Nephron (organoid): Measurements from ENCODE around the gene KCNC2.

Experiments used
- H3K27ac Mint-ChIP-seq, 3 experiments: 2 replicates each; pipeline ENCODE4 v1.8.0; 2020; ENCODE audit warnings: mixed read lengths in 3 of 3, mild to moderate bottlenecking in 2 of 3, moderate library complexity in 1 of 3
- H3K27me3 Mint-ChIP-seq: 2 replicates; pipeline ENCODE4 v1.8.0; 2021; ENCODE audit warnings: low read depth, mild to moderate bottlenecking, moderate library complexity, mixed read lengths
- H3K36me3 Mint-ChIP-seq: 2 replicates; pipeline ENCODE4 v1.8.0; 2020; ENCODE audit warnings: low read depth, mixed read lengths
- H3K4me1 Mint-ChIP-seq: 2 replicates; pipeline ENCODE4 v1.8.0; 2020; ENCODE audit warnings: mixed read lengths
- H3K4me3 Mint-ChIP-seq, 3 experiments: 2 replicates each; pipeline ENCODE4 v1.8.0; 2020; ENCODE audit warnings: mild to moderate bottlenecking in 3 of 3, mixed read lengths in 3 of 3, moderate library complexity in 2 of 3
- H3K9me3 Mint-ChIP-seq: 2 replicates; pipeline ENCODE4 v1.8.0; 2020; ENCODE audit warnings: mixed read lengths
- TF ChIP-seq, protein P1 (sequence below), 3 experiments: fragments of 200-600 bp; sonication (generic); IDR thresholded peaks; one replicate each; pipeline ENCODE4 v1.5.0; 2021; ENCODE audit warnings: antibody characterized with exemption in 3 of 3; ENCODE audit not compliant: unreplicated experiment in 3 of 3

The KCNC2 gene

DNA sequence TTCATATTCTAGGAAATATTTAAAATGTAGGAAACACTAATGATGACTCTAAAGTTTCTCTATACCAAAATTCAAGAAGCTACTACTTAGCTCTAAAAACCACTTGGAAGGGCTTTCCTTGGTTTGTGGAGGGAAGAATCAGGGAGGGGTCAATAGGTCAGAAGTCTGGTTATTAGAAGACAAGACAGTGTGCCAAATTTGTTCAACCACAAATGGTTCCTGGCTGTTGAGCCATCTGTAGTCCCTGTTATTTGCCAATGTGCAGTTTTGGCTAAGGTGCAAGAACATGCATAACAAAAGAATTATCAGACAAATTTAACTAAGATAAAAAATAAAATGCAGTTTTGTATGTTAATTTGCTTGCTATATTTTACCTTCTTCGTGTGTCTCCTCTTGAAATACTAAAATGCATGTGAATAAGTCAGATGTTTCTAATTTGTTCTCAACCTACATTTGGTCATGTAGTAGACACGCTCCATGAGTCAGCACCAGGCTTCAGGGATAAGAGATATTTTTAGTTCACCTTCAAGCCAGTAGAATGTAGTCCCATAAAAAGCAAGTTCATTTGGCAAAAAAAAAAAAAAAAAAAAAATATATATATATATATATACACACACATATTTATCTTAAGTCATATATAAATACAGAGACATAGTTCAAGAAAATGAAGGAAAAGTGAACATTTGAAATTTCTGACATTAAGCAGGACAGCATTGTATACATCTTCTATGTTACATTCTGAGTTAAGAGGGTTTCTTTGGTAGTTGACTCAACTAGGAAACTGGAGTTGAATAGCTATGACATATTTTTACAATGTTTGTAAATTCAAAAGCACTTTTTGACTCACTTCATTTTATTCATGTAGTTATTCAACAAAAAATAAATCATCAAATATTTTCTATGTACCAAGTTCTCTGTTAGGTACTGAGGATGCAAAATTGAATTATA, 123.3 kb downstream of the KCNC2 start:
- no peaks in the 10 kb centered on the region for H3K36me3 Mint-ChIP-seq
- TF ChIP-seq, protein P1, sequence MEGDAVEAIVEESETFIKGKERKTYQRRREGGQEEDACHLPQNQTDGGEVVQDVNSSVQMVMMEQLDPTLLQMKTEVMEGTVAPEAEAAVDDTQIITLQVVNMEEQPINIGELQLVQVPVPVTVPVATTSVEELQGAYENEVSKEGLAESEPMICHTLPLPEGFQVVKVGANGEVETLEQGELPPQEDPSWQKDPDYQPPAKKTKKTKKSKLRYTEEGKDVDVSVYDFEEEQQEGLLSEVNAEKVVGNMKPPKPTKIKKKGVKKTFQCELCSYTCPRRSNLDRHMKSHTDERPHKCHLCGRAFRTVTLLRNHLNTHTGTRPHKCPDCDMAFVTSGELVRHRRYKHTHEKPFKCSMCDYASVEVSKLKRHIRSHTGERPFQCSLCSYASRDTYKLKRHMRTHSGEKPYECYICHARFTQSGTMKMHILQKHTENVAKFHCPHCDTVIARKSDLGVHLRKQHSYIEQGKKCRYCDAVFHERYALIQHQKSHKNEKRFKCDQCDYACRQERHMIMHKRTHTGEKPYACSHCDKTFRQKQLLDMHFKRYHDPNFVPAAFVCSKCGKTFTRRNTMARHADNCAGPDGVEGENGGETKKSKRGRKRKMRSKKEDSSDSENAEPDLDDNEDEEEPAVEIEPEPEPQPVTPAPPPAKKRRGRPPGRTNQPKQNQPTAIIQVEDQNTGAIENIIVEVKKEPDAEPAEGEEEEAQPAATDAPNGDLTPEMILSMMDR (IDR thresholded peaks at IDR 0.05; ENCODE audit: unreplicated experiment in 3 of 3) = no peak
- no peaks in the 10 kb centered on the region for H3K9me3 Mint-ChIP-seq
- no peaks in the 10 kb centered on the region for H3K27me3 Mint-ChIP-seq
- H3K4me1 Mint-ChIP-seq = no peaks in the 10 kb centered on the region
- no peak overlapping the region for H3K27ac Mint-ChIP-seq
- no peak overlapping the region for H3K4me3 Mint-ChIP-seq

DNA sequence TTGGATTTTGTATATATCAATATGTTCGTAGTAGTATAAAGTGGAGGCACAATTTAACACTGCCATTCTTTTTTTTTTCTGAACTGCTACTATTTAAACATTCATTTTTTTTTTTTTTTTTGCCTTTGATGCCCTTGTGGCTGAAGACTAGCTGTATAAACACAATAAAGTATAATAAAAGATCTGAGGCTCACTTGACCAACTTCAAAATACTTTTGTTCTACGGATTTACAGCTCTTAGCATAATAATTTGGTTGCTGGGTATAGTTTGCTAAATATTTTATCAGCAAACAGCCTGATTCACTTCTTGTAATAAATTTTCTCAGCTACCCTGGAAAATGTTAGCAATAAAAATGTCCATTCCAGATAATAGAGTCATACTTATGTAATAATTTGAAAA, 128.3 kb downstream of the KCNC2 start:
- Mint-ChIP-seq H3K36me3 (no peaks in the 10 kb centered on the region), H3K9me3 (no peaks in the 10 kb centered on the region), H3K4me1 (no peaks in the 10 kb centered on the region), H3K4me3 (no peak overlapping the region), H3K27ac (peak overlapping the region in 2 of 3 experiments; percentile 31 to 84), H3K27me3 (no peaks in the 10 kb centered on the region)
- TF ChIP-seq, protein P1 (IDR thresholded peaks at IDR 0.05; ENCODE audit: unreplicated experiment in 3 of 3) = no peak

DNA sequence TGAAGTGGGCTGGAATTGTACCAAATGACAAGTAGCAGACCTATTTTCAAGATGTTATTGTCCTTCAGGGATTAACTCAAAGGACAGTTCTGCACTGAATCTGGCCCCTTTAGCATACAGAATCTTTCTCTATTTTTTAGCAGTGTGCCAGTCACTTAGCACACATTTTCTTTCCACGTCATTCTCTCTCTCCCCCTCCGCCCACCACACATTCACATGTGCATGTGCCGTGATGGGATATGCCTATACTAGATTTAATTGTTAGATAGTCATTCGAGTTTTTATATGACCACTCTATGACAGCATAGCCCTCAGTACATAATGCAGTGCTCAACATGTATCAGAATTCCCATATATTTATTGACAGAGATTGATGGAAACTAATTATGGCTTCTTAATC, 129.1 kb downstream of the KCNC2 start:
- TF ChIP-seq, protein P1 (IDR thresholded peaks at IDR 0.05; ENCODE audit: unreplicated experiment in 3 of 3) = no peak
- no peaks in the 10 kb centered on the region for H3K36me3 Mint-ChIP-seq
- no peaks in the 10 kb centered on the region for H3K27me3 Mint-ChIP-seq
- H3K9me3 Mint-ChIP-seq = no peaks in the 10 kb centered on the region
- H3K4me1 Mint-ChIP-seq = no peaks in the 10 kb centered on the region
- H3K4me3 Mint-ChIP-seq = no peak overlapping the region
- peak overlapping the region in 2 of 3 experiments; percentile 31 to 84 for H3K27ac Mint-ChIP-seq

DNA sequence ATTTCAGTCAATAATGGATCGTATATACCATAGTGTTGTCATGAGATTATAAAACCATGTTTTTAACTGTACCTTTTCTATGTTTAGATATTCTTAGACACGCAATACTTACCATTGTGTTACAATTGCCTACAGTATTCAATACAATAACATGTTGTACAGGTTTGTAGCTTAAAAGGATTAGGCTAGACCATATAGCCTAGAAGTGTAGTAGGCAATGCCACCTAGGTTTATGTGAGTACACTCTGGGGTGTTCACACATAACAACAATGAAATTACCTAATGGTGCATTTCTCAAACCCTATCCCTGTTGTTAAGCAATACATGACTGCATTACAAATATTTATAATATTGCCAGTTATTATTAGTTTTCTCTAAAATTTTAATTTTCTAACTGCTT, 144.2 kb downstream of the KCNC2 start:
- H3K36me3 Mint-ChIP-seq = no peaks in the 10 kb centered on the region
- H3K4me3 Mint-ChIP-seq = no peak overlapping the region
- no peaks in the 10 kb centered on the region for H3K4me1 Mint-ChIP-seq
- no peaks in the 10 kb centered on the region for H3K27me3 Mint-ChIP-seq
- TF ChIP-seq, protein P1 (IDR thresholded peaks at IDR 0.05; ENCODE audit: unreplicated experiment in 3 of 3) = no peak
- no peak overlapping the region for H3K27ac Mint-ChIP-seq
- peaks cover 4% of the 10 kb centered on the region for H3K9me3 Mint-ChIP-seq

DNA sequence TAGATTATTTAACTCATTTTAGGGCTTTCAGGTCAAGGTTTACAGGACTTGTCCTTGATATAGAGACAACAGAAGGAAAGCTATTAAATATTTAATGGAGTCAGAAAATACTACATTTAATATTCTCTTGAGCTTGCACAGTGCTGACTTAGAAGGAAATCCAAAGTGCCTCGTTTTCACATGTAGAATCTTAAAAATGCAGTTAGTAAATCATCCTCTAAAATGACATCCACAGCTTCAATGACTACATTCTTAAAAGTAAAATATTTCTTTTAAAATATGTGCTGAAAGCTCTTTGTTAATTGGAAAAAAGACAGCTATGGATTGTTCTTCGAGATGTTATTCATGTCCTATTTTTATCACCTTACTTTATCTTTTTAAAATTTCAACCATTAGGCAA, 146.9 kb downstream of the KCNC2 start:
- H3K4me3 Mint-ChIP-seq = no peak overlapping the region
- no peak overlapping the region for H3K27ac Mint-ChIP-seq
- TF ChIP-seq, protein P1 (IDR thresholded peaks at IDR 0.05; ENCODE audit: unreplicated experiment in 3 of 3) = no peak
- H3K9me3 Mint-ChIP-seq = no peaks in the 10 kb centered on the region
- H3K36me3 Mint-ChIP-seq = no peaks in the 10 kb centered on the region
- H3K27me3 Mint-ChIP-seq = no peaks in the 10 kb centered on the region
- H3K4me1 Mint-ChIP-seq = no peaks in the 10 kb centered on the region

DNA sequence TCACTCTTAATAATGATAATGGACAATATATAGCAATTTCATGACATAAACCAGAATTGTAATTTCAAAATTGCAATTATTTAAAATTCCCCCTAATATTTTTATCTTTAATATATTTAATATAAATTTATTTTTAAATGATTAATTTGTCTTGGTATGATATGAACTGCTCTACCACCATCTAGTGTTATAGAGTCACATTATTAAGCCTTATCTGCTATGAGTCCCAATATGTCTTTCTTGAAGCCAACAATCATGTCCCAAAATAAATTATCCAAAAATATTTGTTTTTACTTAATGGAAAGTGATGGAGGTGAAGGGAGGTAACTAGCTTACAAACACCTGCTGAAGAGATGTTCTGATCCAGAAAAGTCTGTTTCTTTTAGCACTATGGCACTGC, 151.4 kb downstream of the KCNC2 start:
- TF ChIP-seq, protein P1 (IDR thresholded peaks at IDR 0.05; ENCODE audit: unreplicated experiment in 3 of 3) = peak in 1 of 3 experiments; percentile 8
- no peaks in the 10 kb centered on the region for H3K36me3 Mint-ChIP-seq
- H3K4me1 Mint-ChIP-seq = no peaks in the 10 kb centered on the region
- no peaks in the 10 kb centered on the region for H3K9me3 Mint-ChIP-seq
- no peaks in the 10 kb centered on the region for H3K27me3 Mint-ChIP-seq
- H3K4me3 Mint-ChIP-seq = no peak overlapping the region
- no peak overlapping the region for H3K27ac Mint-ChIP-seq
